Glutamatergic neuron (in vitro differentiated cells): ENCODE results near the gene MVB12A. TPM values are rescaled to one million over a fixed set of nuclear protein-coding genes. Genes with fewer than 3 reads are reported as not detected.

ENCODE experiments used
- DNase-seq: peaks from one replicate; pipeline ENCODE4 v3.0.0; 2022
- H3K27ac Mint-ChIP-seq: one replicate; pipeline ENCODE4 v1.8.0; 2020; ENCODE audit warnings: mild to moderate bottlenecking, mixed read lengths, inconsistent platforms; ENCODE audit not compliant: unreplicated experiment
- H3K27me3 Mint-ChIP-seq: one replicate; pipeline ENCODE4 v1.8.0; 2020; ENCODE audit warnings: mild to moderate bottlenecking, moderate library complexity, mixed read lengths, inconsistent platforms; ENCODE audit not compliant: unreplicated experiment
- H3K36me3 Mint-ChIP-seq: one replicate; pipeline ENCODE4 v1.8.0; 2020; ENCODE audit warnings: mild to moderate bottlenecking, mixed read lengths, inconsistent platforms; ENCODE audit not compliant: unreplicated experiment
- H3K4me1 Mint-ChIP-seq: one replicate; pipeline ENCODE4 v1.8.0; 2020; ENCODE audit warnings: mild to moderate bottlenecking, low read depth, mixed read lengths, inconsistent platforms; ENCODE audit not compliant: unreplicated experiment
- H3K4me3 Mint-ChIP-seq: one replicate; pipeline ENCODE4 v1.8.0; 2020; ENCODE audit warnings: mild to moderate bottlenecking, mixed read lengths, inconsistent platforms; ENCODE audit not compliant: unreplicated experiment
- H3K9me3 Mint-ChIP-seq: one replicate; pipeline ENCODE4 v1.8.0; 2020; ENCODE audit warnings: mild to moderate bottlenecking, moderate library complexity, mixed read lengths, inconsistent platforms; ENCODE audit not compliant: unreplicated experiment
- CTCF ChIP-seq: fragments of 200-600 bp; sonication (generic); IDR thresholded peaks from one replicate; pipeline ENCODE4 v1.5.0; 2021; ENCODE audit not compliant: partially characterized antibody, unreplicated experiment
- total RNA-seq: library from RNA; stranded (reverse); fragmentation: NEBNext Ultra II Directional; extraction: Animal tissue kit (Norgen Biotek cat#: 25700); gene quantifications from one replicate; pipeline ENCODE4 v1.2.1, GENCODE V29; 2021; ENCODE audit not compliant: unreplicated experiment

MVB12A gene
- total RNA-seq, 1 donor from 2014 or later = 38.8 TPM

- Mint-ChIP-seq H3K27ac (no peak overlapping the region), H3K4me3 (no peak overlapping the region), H3K27me3 (peaks cover 2% of the 10 kb centered on the region), H3K4me1 (peaks cover 4% of the 10 kb centered on the region), H3K9me3 (no peaks in the 10 kb centered on the region), H3K36me3 (no peaks in the 10 kb centered on the region)
- no peak for DNase-seq
- no peak for TF ChIP-seq CTCF
Observed at GRCh38 chr19:17404621-17405249, 15.1 kb upstream of the MVB12A start.

GRCh38 chr19:17405250-17406045, 14.4 kb upstream of the MVB12A start, which contains the start of gene BST2:
BST2 (minus strand) TSS chr19:17405630; CDS start chr19:17405575, 55 bp downstream.
- no peak for TF ChIP-seq CTCF
- peaks cover 2% of the 10 kb centered on the region for H3K27me3 Mint-ChIP-seq
- no peaks in the 10 kb centered on the region for H3K9me3 Mint-ChIP-seq
- peaks cover 4% of the 10 kb centered on the region for H3K4me1 Mint-ChIP-seq
- no peak within 1 kb of the TSS for H3K4me3 Mint-ChIP-seq
- no peak within 1 kb of the TSS for H3K27ac Mint-ChIP-seq
- H3K36me3 Mint-ChIP-seq = no peaks in the 10 kb centered on the region
- DNase-seq = no peak

- H3K4me1 Mint-ChIP-seq = peaks cover 4% of the 10 kb centered on the region
- no peak overlapping the region for H3K4me3 Mint-ChIP-seq
- H3K27me3 Mint-ChIP-seq = peaks cover 2% of the 10 kb centered on the region
- no peak for DNase-seq
- no peak for TF ChIP-seq CTCF
- no peak overlapping the region for H3K27ac Mint-ChIP-seq
- H3K36me3 Mint-ChIP-seq = no peaks in the 10 kb centered on the region
- no peaks in the 10 kb centered on the region for H3K9me3 Mint-ChIP-seq
Observed at GRCh38 chr19:17406046-17406886, 13.6 kb upstream of the MVB12A start.

GRCh38 chr19:17406887-17407196, 13.0 kb upstream of the MVB12A start:
- Mint-ChIP-seq H3K4me3 (peak overlapping the region; percentile 68), H3K27me3 (peaks cover 2% of the 10 kb centered on the region), H3K9me3 (no peaks in the 10 kb centered on the region), H3K4me1 (peaks cover 4% of the 10 kb centered on the region), H3K27ac (no peak overlapping the region), H3K36me3 (no peaks in the 10 kb centered on the region)
- TF ChIP-seq CTCF = no peak
- no peak for DNase-seq
